Cortex of kidney (tissue), 1 donor: ENCODE data around the gene C5orf58.
"Not testable (repeated sequence)": the region's sequence is repeated elsewhere in the genome, so short reads cannot be mapped to it uniquely, and the experiment has no call there.

Source experiments
- DNase-seq: peaks from one replicate; lab custom pipeline; 2025; lab: John Stamatoyannopoulos, UW

C5orf58 gene

DNA sequence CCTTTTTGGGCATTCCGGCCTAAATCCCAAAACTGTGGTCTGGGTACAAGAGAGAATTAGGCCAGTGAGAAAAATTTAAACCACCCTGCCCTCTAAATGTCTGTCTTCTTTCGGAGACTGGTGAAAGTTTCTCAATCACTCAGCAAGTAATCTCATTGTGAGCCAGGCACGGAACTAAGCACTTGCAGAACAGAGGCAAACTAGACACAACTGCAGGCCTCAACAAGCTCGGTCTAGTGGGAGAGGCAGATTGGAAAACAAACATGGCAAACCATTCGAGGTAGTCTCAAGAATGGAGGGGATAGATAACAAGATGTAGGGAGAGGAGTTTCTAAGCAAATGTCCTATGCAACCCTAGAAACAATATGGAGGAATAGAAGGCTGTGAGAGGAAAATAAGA lies 8.9 kb upstream of the C5orf58 start:
- DNase-seq, result no peak

DNA sequence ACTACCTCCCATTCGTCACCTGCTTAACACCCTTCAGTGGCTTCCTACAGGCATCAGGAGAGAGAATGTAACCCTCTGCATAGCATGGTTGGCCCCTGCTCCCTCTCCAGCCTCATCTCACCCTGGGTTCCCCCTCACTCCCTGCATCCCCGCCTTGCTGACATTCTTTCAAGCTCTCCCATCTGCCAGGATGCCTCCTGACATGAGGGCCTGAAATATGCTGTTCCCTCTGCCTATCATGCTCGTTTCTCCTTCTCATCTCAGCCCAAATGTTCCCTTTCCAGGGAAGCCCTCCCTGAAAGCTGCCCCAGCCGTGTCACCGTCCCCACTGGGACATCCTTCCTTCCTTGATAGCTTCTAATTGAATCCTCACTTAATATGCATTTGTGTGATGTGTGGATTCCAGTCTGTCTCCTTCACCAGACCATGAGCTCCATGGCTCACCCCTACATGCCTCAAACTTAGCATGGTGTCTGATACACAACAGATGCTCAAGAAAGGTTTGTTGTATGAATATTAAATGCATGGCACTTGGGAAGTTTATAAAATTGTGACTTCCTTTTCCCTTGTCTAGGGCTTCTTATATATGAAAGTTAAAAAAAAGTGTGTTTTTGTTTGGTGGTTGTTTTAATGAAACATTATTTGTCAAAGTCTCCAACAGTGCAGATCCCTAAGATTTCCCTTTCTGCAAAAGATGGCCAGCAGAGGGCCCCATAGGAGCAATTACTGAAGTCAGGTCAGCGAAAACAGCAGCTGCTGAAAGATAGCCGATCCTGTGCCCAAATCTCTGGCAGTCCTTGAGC lies 7.3 kb upstream of the C5orf58 start:
- no peak for DNase-seq

DNA sequence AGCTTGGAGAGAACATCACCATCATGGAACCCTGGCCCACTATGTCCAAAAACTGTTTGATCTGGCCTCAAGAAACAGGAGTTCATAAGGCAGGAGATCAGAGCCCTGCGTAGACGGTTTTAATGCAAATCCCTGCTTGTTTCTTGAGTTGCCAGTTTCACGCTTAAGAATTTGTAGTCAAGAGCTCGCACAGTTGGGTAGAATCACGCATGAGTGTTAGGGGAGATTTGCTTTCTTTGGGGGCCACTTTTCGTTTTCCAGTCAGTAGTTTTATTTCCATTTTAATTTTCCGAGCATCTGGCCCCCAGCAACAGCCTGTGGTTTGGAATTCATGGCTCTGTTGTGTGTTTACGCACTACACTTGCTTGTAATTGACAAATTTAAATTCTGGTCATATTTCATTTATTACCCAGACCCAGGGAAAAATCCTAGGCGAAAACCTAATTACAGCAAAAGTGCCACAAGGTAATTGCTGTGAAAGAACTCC lies 6.6 kb upstream of the C5orf58 start:
- no peak for DNase-seq

DNA sequence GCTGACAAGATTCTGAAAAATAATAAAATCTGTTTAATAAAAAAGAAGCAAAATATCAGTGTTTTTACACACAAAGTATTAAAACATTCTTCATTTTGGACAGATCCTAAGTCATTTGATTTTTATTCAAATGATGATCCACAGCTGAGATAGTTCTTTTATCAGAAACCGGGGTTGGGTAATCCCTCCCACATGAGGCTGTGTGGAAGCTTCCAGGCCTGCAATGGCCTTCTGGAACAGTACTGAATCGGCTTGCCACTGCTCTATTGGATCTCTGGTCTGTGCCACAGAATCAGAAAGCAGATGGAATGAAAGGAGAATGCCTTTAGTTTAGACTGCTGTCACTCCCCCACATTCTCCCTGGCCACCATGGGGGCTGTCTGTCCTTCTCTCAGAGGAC lies 6.1 kb upstream of the C5orf58 start:
- no peak for DNase-seq

DNA sequence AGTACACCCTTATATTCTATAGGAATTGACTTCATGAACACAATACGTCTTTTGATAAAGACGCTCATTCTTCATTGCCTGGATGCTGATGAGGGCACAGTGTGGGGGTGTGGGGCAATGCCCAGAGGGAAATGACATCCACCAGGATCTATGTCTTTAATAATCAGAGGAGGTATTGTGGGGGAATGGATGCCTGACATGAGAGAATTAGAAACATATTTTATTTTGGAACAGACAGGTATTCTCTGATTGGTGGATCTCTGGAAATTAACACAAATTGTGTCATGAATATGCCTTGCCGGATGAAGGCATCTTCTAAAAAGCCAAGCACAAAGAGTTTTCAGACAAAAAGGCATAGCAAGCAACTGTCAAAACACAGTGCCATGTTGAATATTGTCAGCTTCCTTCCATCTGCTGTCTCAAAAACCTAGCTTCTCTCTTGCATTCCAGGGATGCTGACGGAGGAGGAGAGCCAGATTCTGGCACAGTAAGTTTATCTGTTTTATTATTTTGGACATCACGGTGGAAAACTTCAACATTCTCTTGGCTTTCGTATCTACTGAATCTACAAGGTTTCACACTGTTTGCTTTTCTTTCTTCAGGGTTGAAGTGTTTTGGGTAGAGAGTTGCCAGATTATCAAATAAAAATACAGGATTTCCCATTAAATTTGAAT lies 3.9 kb upstream of the C5orf58 start:
- no peak for DNase-seq

DNA sequence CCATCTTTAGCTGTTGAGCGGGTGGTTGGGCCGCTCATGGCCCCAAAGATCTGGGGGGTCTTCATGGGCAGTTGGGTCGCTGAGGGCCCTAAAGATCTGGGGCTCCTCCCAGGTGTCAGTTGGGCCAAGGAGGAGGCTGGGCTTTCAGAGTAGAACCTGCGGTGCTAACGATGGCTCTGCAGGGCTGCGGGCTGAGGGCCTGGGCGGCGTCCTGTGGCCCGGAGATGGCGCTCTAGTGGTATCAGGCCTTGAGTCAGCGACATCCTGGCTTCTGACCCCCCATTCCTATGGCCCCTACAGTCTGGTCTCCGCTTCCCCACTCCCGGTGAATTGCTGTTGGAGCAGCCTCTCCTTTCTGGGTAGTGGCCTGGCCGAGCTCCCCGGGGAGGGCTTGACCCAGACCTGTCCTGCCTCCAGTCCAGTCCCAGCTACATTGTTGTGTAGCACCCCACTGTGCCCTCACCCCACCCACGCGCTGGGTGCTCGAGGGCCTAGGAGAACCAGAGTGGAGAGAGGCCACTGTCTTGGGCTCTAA lies 640 bp downstream of the C5orf58 start:
- no peak for DNase-seq

DNA sequence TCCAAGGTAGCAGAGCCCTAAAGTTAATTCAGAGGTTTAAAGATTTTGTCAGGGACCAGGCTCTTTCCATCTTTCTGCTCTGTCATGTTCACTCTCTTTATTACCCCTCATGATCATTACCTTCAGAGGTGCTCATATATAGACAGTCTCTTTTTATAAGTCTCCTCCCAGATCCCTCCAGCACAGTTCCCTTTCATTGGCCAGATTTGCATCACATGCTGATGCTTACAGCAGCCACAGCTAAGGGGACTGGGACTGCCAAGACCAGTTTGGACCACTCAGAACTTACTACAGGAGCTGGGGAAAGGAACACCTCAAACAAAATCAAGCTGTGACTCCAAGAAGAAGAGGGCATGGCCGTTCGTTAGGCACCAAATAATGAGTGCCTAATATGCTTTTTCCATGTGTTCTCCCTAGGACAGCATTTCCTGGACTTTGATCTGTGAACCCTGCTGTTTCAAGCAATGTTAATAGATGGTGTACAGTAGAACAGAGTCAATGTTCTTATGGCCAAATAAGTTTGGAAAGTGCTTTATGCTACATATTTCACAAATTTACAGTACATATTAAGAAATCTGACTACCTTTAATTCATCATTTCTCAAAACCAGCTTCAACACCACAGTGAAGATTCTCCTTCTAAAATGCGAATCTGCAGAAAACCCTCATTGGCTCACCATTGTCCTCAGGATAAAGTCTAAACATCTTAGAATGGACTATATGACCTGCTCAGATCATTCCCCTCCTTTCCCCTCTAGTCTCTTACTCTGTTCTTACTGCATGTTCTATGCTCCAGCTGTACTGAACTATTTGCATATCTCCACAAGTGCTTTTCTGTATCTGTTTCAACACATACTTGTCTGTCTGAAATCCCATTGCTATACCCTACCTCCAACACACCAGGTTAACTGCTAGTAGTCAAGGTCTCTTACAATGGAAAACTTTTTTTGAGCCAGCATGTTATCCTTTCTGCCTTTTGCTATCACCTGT lies 3.4 kb downstream of the C5orf58 start:
- DNase-seq, result no peak

DNA sequence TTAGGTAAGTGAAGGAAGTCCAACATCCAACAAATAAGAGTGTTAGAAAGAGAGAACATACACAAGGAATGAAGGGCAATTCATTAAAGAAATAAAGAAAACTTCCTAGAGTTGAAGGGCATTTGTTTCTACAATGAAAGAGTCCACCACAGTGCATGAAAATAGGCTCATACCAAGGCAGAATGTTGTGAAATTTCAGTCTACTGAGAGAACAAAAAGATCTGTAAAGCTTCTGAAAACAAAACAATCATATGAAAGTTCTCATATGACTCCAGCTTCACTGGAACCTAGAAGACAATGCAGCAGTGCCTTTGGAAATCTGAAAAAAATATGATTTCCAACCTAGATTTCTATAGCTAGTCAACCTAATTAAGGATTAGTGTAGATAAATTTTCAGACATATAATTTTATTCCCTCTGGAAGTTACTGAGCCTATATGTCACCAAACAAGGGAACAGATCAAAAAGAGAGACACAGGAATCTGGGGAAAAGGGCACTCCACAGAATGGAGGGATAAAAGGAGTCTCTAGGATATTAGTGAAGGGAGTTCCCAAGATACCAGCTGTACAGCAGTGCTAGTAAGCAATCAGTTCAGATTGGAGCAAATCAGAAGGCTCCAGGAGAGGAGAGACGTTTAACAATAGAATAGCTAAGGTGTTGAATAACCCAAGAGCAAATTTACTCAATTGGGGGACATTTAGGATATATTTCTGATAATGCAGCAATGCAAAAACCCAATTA lies 5.8 kb downstream of the C5orf58 start:
- DNase-seq, result no peak

DNA sequence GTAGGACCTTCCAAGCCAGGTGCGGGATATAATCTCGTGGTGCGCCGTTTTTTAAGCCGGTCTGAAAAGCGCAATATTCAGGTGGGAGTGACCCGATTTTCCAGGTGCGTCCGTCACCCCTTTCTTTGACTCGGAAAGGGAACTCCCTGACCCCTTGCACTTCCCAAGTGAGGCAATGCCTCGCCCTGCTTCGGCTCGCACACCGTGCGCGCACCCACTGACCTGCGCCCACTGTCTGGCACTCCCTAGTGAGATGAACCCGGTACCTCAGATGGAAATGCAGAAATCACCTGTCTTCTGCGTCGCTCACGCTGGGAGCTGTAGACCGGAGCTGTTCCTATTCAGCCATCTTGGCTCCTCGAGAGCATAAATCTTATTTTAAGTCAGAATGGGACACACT lies 12.7 kb downstream of the C5orf58 start:
- DNase-seq, result not testable (repeated sequence)

DNA sequence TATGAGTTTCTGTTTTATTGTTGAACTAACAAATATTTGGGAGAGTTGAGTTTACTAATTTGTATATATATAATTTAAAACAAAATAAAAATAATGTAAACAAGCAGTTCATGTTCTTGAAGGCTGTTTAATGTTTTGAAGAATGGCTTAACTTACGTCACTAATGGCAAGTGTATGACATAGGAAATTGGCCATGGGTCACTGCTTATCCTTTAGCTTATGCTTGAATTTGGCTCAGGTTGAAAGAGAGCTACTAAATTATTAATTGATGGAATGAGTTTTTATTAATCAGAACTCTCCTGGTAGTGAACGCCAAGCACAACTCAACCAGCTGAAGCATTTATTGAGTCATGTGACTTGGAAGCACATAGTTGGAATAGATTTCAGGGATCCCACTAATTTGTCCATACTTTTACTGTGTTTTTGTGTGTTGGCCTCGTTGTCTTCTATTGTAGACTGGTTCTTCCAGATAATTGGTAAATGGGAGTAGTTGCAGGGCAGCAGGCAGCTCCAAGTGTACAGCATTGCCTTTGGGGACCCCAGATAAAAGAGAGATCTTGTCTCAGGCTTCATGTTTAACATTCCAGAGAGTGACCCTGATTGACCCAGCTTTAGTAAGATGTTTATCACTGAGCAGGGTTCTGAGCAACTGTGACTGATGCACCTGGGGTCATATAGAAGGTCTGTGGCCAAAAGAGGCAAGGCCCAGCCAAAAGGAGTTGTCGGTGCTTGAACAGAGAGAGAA lies 13.5 kb downstream of the C5orf58 start:
- no peak for DNase-seq

DNA sequence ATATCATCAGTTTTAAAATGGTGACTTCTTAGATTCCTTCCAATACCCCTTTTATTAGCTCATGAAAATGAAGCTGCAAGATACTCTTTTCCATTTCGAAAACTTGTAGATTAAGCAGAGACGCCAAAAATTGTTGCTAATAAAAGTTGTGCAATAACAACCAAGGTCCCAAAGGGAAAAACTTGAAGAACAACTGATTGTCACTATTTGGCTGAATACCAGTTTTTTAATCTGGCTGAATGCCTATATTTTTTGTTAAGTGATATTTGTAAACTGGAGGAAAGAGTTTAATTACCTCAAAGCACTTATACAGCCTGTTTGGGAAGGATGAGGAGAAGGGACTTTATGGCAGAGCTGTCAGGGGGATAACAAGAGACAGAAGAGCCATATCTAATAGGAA lies 14.6 kb downstream of the C5orf58 start:
- DNase-seq, result no peak

DNA sequence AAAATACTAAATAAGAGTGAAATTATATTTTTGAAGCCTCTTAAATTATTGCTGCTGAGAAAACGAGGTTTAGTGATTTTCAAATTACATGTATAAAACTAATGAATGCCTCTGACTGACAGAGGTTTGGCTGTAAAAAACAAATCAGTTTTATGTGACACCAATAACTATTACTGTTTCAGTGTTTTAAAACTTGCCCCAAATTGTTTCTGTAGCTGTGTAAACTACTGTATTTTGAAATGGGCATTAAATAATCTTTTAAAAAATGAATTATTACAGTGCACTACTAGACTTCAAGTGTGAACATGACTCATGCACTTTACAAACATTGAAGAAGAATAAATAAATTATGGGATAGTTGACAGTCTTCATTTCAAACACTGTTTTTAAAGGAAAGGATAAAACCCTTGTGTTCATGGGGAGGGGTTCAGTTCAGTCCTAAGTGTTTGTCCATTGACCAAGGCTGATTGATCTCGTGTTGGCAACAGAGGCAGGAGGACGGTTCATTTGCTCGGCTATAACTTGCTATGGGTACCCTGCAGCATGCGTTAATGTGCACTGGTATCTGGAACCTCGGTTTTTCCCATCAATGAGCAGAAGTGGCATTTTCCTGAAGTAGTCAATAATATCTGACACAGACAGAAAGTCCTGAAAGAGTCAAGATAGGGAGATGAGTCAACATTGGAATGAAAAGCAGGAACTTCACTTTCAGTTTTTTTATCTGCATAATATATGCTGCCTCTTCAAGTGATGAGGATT lies 15.6 kb downstream of the C5orf58 start:
- no peak for DNase-seq

DNA sequence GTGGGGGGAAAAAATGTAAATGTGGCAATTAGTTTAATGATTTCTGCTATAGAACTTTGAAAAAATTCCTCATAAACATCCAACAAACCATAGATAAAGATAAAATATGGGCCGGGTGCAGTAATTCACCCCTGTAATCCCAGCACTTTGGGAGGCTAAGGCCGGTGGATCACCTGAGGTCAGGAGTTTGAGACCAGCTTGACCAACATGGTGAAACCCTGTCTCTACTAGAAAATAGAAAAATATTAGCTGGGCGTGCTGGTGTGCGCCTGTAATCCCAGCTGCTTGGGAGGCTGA lies 16.1 kb downstream of the C5orf58 start:
- not testable (repeated sequence) for DNase-seq

DNA sequence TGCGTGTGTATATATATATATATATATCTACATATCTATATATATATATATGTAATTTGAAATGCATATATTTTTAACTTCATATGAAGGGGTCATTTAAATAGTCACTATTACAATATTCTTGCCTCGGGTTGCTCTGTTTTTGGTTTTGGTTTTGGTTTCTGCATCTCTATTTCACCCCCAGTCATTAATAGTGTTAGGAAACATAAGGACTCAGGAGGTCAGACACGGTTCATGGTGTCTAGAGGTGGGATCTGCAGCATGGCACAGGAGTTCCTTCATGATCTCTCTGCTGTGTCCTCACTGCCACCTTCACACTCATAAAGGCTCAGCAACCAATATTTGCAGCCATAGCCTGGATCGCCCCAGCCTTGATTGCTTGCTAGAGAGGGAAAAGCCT lies 16.6 kb downstream of the C5orf58 start:
- no peak for DNase-seq

DNA sequence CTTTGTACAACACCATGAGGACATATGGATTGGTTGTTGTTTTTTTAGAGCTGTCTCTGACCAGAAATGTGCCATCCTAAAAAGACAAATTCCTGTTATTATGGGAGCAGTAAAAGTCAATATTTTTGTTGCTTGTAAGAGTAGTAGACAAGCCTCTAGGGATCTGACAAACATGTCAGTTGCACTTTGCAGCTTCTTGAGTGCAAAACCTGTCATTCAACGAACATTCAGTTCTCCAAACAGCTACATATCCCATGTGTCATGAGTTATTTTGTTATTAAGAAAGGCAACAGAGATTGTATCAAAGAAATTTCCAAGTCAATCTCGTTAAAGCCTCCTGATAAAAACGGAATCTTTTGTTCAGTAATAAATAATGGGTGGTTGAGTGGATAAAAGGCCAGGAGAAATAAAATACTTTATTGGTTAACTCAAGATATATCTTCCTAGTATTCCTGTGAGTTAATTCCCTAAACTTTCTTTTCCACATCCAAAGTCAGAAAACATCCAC lies 18.1 kb downstream of the C5orf58 start:
- no peak for DNase-seq

DNA sequence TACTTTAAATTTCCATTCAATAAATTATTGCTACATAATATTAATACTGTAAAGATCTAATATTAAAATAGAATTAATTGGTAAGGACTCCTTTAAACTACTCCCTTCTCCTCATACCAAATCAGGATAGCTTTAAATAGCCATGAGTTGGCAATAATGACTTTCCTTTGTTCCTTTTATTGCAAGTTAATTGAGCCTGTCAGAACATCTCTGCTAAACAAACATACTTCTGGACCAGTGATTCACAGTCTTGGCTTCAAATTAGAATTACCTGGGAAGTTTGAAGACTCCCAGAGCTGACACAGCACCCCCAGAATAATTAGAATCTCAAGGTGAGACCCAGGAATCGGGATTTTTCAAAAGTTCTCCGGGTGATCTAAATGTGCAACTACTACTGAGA lies 18.7 kb downstream of the C5orf58 start:
- no peak for DNase-seq

DNA sequence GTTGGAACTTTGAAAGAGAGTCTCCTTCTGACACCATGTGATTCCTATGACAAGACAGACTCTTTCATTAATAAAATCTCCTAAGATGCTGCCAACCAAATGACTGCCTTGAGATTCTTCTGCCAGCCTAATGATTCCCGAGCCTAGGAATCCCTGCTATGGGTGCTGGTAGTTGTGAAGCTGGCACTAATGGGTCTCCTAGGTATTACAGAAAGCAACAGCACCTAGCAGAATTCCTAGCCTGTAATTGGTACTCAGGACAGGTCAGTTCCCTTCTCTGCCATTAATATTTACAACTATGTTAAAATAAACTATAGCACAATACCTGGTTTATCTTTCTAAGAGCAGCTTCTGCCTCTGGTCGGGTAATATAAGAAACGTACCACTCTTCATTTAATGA lies 19.3 kb downstream of the C5orf58 start:
- no peak for DNase-seq

DNA sequence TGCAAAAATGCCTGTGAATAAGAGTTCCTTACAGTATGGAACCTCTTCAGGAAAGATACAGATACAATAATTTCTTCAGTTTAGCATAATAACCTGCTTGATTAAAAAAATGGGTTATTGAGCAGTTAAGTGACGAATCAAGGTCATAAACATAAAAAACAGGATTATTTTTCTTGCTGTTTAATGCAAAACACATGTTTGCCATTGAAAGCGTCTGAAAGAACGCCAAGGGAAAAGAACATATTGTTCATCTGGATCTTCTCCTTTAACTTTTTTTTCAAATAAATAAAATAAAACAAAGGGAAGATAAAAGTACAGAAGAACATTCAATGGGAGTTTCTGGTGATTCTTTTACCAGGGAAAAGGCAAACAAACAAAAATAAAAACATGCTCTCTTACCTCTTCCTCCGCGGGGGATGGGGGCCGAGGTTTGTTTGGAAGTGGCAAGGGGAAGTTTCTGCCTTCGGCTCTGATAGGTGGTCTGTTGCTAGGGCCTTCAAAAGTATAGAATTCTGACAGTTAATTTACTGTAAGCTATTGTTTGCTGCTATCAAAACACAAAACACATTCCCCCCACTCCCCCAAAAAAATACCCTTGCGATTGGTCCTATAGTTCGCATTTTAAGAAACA lies 20.1 kb downstream of the C5orf58 start:
- DNase-seq, result no peak

DNA sequence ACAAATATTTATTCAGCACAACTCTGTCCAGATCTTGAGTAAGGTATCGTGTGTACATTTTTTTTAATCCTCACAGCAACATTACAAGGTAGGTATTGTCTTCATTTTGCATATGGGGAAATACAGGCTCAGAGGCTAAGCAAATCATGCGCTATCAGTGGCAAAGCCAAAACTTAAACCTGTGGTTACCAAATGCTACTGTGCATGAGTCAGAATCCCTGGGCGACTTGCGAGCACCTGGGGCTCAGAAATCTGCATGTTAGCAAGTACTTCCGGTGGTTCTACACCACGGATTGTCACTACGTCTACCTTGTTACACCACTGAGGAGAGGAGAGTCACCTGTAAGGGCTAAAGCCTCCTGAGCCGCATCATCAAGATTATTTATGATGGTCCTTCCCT lies 21.3 kb downstream of the C5orf58 start:
- no peak for DNase-seq
